H1 (cell line): ENCODE measurements around the gene COL26A1. TPM values are rescaled to one million over a fixed set of nuclear protein-coding genes. Genes with fewer than 3 reads are reported as not detected.

Experiments used
- CTCF ChIA-PET: fragments of 300-600 bp; sonication (Branson Sonifier 250); formaldehyde crosslinking; loops from one replicate; lab custom pipeline; 2021; ENCODE audit not compliant: partially characterized antibody; lab: Charles Lee
- POLR2A ChIA-PET: fragments of 300-600 bp; sonication (Branson Sonifier 250); formaldehyde crosslinking; loops from one replicate; lab custom pipeline; 2021; ENCODE audit warnings: inconsistent platforms; ENCODE audit not compliant: partially characterized antibody; lab: Charles Lee
- DNase-seq, 2 experiments: peaks; one replicate each; pipeline versions ENCODE4 v3.0.0 to v3.0.0-alpha.2; 2010 to 2022; ENCODE audit warnings: low spot score in 2 of 2, low read depth in 1 of 2, mixed read lengths in 1 of 2
- FAIRE-seq: peaks from 2 replicates; lab custom pipeline; 2011; peaks lifted over from hg19 to GRCh38; lab: Jason Lieb, UNC
- H2AFZ ChIP-seq: 2 replicates; pipeline ENCODE4 v1.8.1; 2012; ENCODE audit warnings: low read length, inconsistent platforms
- H2AK5ac ChIP-seq: 2 replicates; pipeline ENCODE4 v1.6.1; 2013; ENCODE audit warnings: low read depth, low read length
- H2BK120ac ChIP-seq: replicated peaks from 2 replicates; pipeline ENCODE3; 2013; ENCODE audit warnings: low read depth, low read length, inconsistent platforms
- H2BK12ac ChIP-seq: 2 replicates; pipeline ENCODE4 v1.6.1; 2013; ENCODE audit warnings: low read depth, low read length
- H2BK15ac ChIP-seq: 2 replicates; pipeline ENCODE4 v1.6.1; 2013; ENCODE audit warnings: low read length
- H2BK20ac ChIP-seq: 2 replicates; pipeline ENCODE4 v1.6.1; 2013; ENCODE audit warnings: low read length
- H2BK5ac ChIP-seq: 2 replicates; pipeline ENCODE4 v1.6.1; 2013; ENCODE audit warnings: low read depth, low read length
- H3K14ac ChIP-seq: 2 replicates; pipeline ENCODE4 v1.6.1; 2013; ENCODE audit warnings: inconsistent platforms; ENCODE audit not compliant: insufficient read length
- H3K18ac ChIP-seq: 2 replicates; pipeline ENCODE4 v1.6.1; 2013; ENCODE audit warnings: low read length; ENCODE audit errors: extremely low read depth
- H3K23ac ChIP-seq: 2 replicates; pipeline ENCODE4 v1.6.1; 2013; ENCODE audit warnings: inconsistent platforms; ENCODE audit not compliant: insufficient read length
- H3K23me2 ChIP-seq: 2 replicates; pipeline ENCODE4 v1.6.1; 2013; ENCODE audit warnings: low read depth, low read length
- H3K27ac ChIP-seq: 2 replicates; pipeline ENCODE4 v1.6.1; 2011; ENCODE audit warnings: low read depth, low read length, inconsistent platforms
- H3K27me3 ChIP-seq, 4 experiments: replicated peaks in 1 of 4; 1 replicate in 1 of 4; 2 replicates in 3 of 4; pipeline versions ENCODE4 v1.6.1 to v1.8.1; 2011 to 2013; ENCODE audit warnings: low read length in 3 of 4, mild to moderate bottlenecking in 3 of 4, inconsistent platforms in 2 of 4, mixed read lengths in 2 of 4, moderate library complexity in 1 of 4; ENCODE audit not compliant: control insufficient read depth in 3 of 4, insufficient read depth in 3 of 4; ENCODE audit errors: extremely low read depth in 1 of 4
- H3K36me3 ChIP-seq, 4 experiments: 2 replicates each; pipeline versions ENCODE4 v1.6.1 to v1.8.1; 2011 to 2013; ENCODE audit warnings: mild to moderate bottlenecking in 4 of 4, low read length in 3 of 4, moderate library complexity in 2 of 4, control low read depth in 1 of 4, inconsistent platforms in 1 of 4; ENCODE audit not compliant: insufficient read depth in 4 of 4, control insufficient read depth in 2 of 4
- H3K4ac ChIP-seq: replicated peaks from 2 replicates; pipeline ENCODE3; 2013; ENCODE audit warnings: low read length, low read depth, mixed read lengths, inconsistent platforms; ENCODE audit not compliant: insufficient read length
- H3K4me1 ChIP-seq, 4 experiments: replicated peaks in 1 of 4; 1 replicate in 1 of 4; 2 replicates in 3 of 4; pipeline versions ENCODE4 v1.6.1 to v1.8.1; 2011 to 2013; ENCODE audit warnings: low read length in 3 of 4, inconsistent platforms in 2 of 4, mixed read lengths in 1 of 4; ENCODE audit not compliant: insufficient read depth in 4 of 4, control insufficient read depth in 3 of 4
- H3K4me2 ChIP-seq, 2 experiments: 2 replicates each; pipeline versions ENCODE4 v1.6.1 to v1.8.1; 2011 to 2013; ENCODE audit warnings: low read depth in 2 of 2, low read length in 2 of 2, control low read depth in 1 of 2, inconsistent platforms in 1 of 2, mild to moderate bottlenecking in 1 of 2; ENCODE audit not compliant: insufficient read depth in 1 of 2
- H3K4me3 ChIP-seq, 4 experiments: fragments of 200-600, 300-600 bp in 1 of 4; sonication (generic), shearing (Covaris generic), sonication (Bioruptor Twin) in 1 of 4; 2 replicates each; pipeline versions ENCODE4 v1.5.1 to v1.8.1; 2011 to 2016; ENCODE audit warnings: low read length in 4 of 4, low read depth in 3 of 4, control low read depth in 2 of 4, inconsistent platforms in 2 of 4, mild to moderate bottlenecking in 2 of 4, mixed read lengths in 1 of 4, moderate library complexity in 1 of 4; ENCODE audit not compliant: insufficient read depth in 2 of 4; ENCODE audit errors: extremely low read depth in 1 of 4
- H3K56ac ChIP-seq: replicated peaks from 2 replicates; pipeline ENCODE3; 2013; ENCODE audit warnings: low read depth, mild to moderate bottlenecking, mixed read lengths, low read length, inconsistent platforms; ENCODE audit not compliant: insufficient read length
- H3K79me1 ChIP-seq: 2 replicates; pipeline ENCODE4 v1.6.1; 2013; ENCODE audit warnings: low read depth, low read length, control low read depth
- H3K79me2 ChIP-seq, 2 experiments: 2 replicates each; pipeline versions ENCODE4 v1.6.1 to v1.8.1; 2012 to 2013; ENCODE audit warnings: low read length in 2 of 2, mild to moderate bottlenecking in 2 of 2, inconsistent platforms in 1 of 2; ENCODE audit not compliant: insufficient read depth in 2 of 2, control insufficient read depth in 1 of 2
- H3K9ac ChIP-seq, 4 experiments: replicated peaks in 1 of 4; 1 replicate in 1 of 4; 2 replicates in 3 of 4; pipeline versions ENCODE4 v1.6.1 to v1.8.1; 2011 to 2013; ENCODE audit warnings: low read depth in 3 of 4, low read length in 3 of 4, control low read depth in 2 of 4, mild to moderate bottlenecking in 2 of 4, moderate library complexity in 2 of 4, inconsistent platforms in 1 of 4; ENCODE audit errors: extremely low read depth in 1 of 4
- H3K9me3 ChIP-seq, 2 experiments: 2 replicates each; pipeline versions ENCODE4 v1.6.1 to v1.8.1; 2012 to 2013; ENCODE audit warnings: mild to moderate bottlenecking in 2 of 2, moderate library complexity in 2 of 2, control low read depth in 1 of 2, inconsistent platforms in 1 of 2, low read depth in 1 of 2, low read length in 1 of 2, mixed read lengths in 1 of 2; ENCODE audit not compliant: insufficient read depth in 2 of 2
- H4K20me1 ChIP-seq, 2 experiments: replicated peaks in 1 of 2; 2 replicates each; pipeline versions ENCODE3 to v1.8.1; 2011 to 2013; ENCODE audit warnings: inconsistent platforms in 2 of 2, low read length in 2 of 2, mild to moderate bottlenecking in 1 of 2; ENCODE audit not compliant: insufficient read depth in 2 of 2, control insufficient read depth in 1 of 2
- H4K5ac ChIP-seq: 2 replicates; pipeline ENCODE4 v1.6.1; 2013; ENCODE audit warnings: low read length, low read depth, mixed read lengths, inconsistent platforms; ENCODE audit not compliant: insufficient read length
- H4K8ac ChIP-seq: 2 replicates; pipeline ENCODE4 v1.8.0; 2013; ENCODE audit warnings: mild to moderate bottlenecking, moderate library complexity, low read length, inconsistent platforms; ENCODE audit not compliant: insufficient read depth; ENCODE audit errors: extremely low read depth
- H4K91ac ChIP-seq: replicated peaks from 2 replicates; pipeline ENCODE3; 2013; ENCODE audit warnings: low read length, mixed read lengths, inconsistent platforms; ENCODE audit not compliant: insufficient read length
- POLR2A ChIP-seq, 2 experiments: IDR thresholded peaks; 1 replicate in 1 of 2; 2 replicates in 1 of 2; pipeline ENCODE4 v1.6.1; 2011; ENCODE audit warnings: low read depth in 2 of 2, low read length in 2 of 2, mild to moderate bottlenecking in 2 of 2; ENCODE audit errors: control extremely low read depth in 1 of 2
- TAF1 ChIP-seq: IDR thresholded peaks from 2 replicates; pipeline ENCODE4 v1.6.1; 2011; ENCODE audit warnings: mild to moderate bottlenecking, low read depth, low read length
- TBP ChIP-seq: IDR thresholded peaks from 2 replicates; pipeline ENCODE4 v1.6.1; 2011; ENCODE audit warnings: low read depth, low read length, improper control_type of control experiment
- TEAD4 ChIP-seq: IDR thresholded peaks from 2 replicates; pipeline ENCODE4 v1.6.1; 2012; ENCODE audit warnings: low read depth, low read length, inconsistent platforms, mixed read lengths
- WGBS, 2 experiments: shearing (Covaris generic) in 1 of 2; methylation state at CpG; one replicate each; pipeline versions ENCODE4 v1.1.6 to v1.1.7; 2013 to 2015; ENCODE audit warnings: low lambda C conversion rate in 2 of 2, mixed read lengths in 2 of 2, inconsistent platforms in 1 of 2, low coverage in 1 of 2, missing lambda C conversion rate in 1 of 2; ENCODE audit not compliant: insufficient replicate concordance in 2 of 2, insufficient coverage in 1 of 2, insufficient read length in 1 of 2; ENCODE audit errors: extremely low coverage in 1 of 2, missing lambda C conversion rate in 1 of 2; 5-methylcytosine and 5-hydroxymethylcytosine counted together
- polyA plus RNA-seq, 7 experiments: library from polyadenylated mRNA; depleted of rRNA in 3 of 7; stranded (reverse) in 5 of 7; unstranded in 2 of 7; fragments of >200 nt in 5 of 7; fragments of 200-250 nt in 2 of 7; gene quantifications; 1 replicate in 5 of 7; 2 replicates in 1 of 7; 4 replicates in 1 of 7; pipeline versions ENCODE4 v1.2.1 to v1.2.3, GENCODE V29; 2011 to 2013; ENCODE audit warnings: missing spikeins in 2 of 7, mixed read lengths in 2 of 7
- total RNA-seq: library from RNA; stranded (reverse); fragmentation: NEBNext Ultra II Directional; extraction: Animal tissue kit (Norgen Biotek cat#: 25700); gene quantifications from 2 replicates; pipeline ENCODE4 v1.2.1, GENCODE V29; 2021
- TF ChIP-seq, protein P1 (sequence below): IDR thresholded peaks from 2 replicates; pipeline ENCODE4 v1.6.1; 2012; ENCODE audit warnings: inconsistent platforms

COL26A1 gene
- total and polyA plus RNA-seq, 2 of the 8 experiments (the other 6 are each of a cell fraction or from before 2014, with no cell fraction given): 51.1 to 68.8 TPM

DNA sequence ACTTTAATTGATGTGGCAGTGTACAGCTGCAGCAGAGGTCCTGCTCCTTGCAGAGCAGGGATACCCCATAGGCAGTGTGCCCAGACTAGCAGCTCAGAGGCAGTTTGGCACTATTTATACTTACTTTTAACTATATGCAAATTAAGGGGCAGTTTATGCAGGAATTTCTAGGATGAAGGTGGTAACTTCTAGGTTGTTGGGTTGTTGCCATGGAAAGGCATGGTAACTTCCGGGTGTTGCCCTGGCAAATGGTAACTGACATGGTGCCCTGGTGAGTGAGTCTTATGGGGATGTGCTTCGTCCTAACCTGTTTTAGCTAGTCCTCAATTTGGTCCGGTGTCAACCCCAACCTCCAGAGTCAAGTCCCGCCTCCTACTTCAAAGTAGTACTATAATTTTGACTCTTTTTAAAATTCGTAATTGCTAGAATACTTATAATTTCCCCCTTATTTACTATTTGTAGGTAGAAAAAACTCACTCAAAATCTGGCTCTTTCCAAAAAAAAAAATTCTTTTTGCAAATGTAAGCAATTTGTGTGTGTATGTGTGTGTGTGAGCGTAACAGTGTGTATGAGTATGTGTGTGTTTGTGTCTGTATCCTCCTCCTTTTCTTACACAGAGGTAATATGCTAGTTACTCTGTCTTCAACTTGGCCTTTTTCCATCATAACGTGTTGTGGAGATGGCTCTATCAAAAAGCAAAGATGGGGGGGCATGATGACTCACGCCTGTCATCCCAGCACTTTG lies 5.9 kb downstream of the COL26A1 start:
- no peak overlapping the region for H4K8ac ChIP-seq
- H3K9ac ChIP-seq: no peak overlapping the region
- TF ChIP-seq TBP (peak; percentile 41; the same call in 1 of the 2 replicates), TAF1 (0 out of 2 replicates have a peak, but pooled peaks have one; percentile 38), POLR2A (IDR thresholded peaks at IDR 0.05; ENCODE audit: control extremely low read depth in 1 of 2, low read depth in 2 of 2, low read length in 2 of 2) (peak in 1 of 2 experiments; percentile 67; a peak in 1 of 3 replicates), TEAD4 (0 out of 2 replicates have a peak, but pooled peaks have one; percentile 61)
- TF ChIP-seq, protein P1, sequence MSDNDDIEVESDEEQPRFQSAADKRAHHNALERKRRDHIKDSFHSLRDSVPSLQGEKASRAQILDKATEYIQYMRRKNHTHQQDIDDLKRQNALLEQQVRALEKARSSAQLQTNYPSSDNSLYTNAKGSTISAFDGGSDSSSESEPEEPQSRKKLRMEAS: no peak
- no peak overlapping the region for H2BK5ac ChIP-seq
- 67% methylated on average over 8 of the region's 8 CpGs; no CpG with 5 or more reads in 1 of the 2 experiments for WGBS, 2 experiments
- peaks cover 4 to 73% of the 10 kb centered on the region in 2 experiments; a peak in 3 of 4 replicates for H3K79me2 ChIP-seq
- H2BK12ac ChIP-seq: no peak overlapping the region
- no peaks in the 10 kb centered on the region for H3K23me2 ChIP-seq
- H2AK5ac ChIP-seq: no peak overlapping the region
- DNase-seq (no peak), FAIRE-seq (no peak)
- no peaks in the 10 kb centered on the region for H3K27me3 ChIP-seq
- peaks cover 15% of the 10 kb centered on the region for H3K79me1 ChIP-seq
- no peak overlapping the region for H3K14ac ChIP-seq
- no peak overlapping the region for H3K56ac ChIP-seq
- H4K91ac ChIP-seq: no peak overlapping the region
- H2BK15ac ChIP-seq: no peak overlapping the region
- ChIA-PET CTCF (interaction anchor here (0.6 to 36.0 kb wide), 9 partner anchors 8 to 140 kb away, joined by 3 to 728 read pairs (median 3); no protein-coding TSS in a partner anchor), POLR2A (interaction anchor here (0.6 to 1.6 kb wide), 3 partner anchors 9 to 36 kb away, joined by 3 to 5 read pairs (median 3); no protein-coding TSS in a partner anchor)
- no peaks in the 10 kb centered on the region for H4K20me1 ChIP-seq
- no peak overlapping the region for H3K4me3 ChIP-seq
- H3K4me1 ChIP-seq: peaks cover 0 to 3% (median 2%) of the 10 kb centered on the region in 4 experiments; a peak in 3 of 7 replicates
- H3K27ac ChIP-seq: no peak overlapping the region
- no peak overlapping the region for H2BK120ac ChIP-seq
- H4K5ac ChIP-seq: no peak overlapping the region
- no peak overlapping the region for H3K4me2 ChIP-seq
- H3K36me3 ChIP-seq: peaks cover 0 to 3% (median 0%) of the 10 kb centered on the region in 4 experiments; a peak in 1 of 8 replicates
- H2AFZ ChIP-seq: no peak overlapping the region
- no peak overlapping the region for H3K4ac ChIP-seq
- no peak overlapping the region for H2BK20ac ChIP-seq
- H3K9me3 ChIP-seq: no peaks in the 10 kb centered on the region
- H3K18ac ChIP-seq: no peak overlapping the region
- H3K23ac ChIP-seq: no peak overlapping the region
